GM21423 (cell line): ENCODE data around the gene KCNIP2.

Source experiments
- ATAC-seq: cut with Tn5 transposase; IDR thresholded peaks from one replicate; pipeline ENCODE4 v1.9.1; 2021; ENCODE audit warnings: mild to moderate bottlenecking, moderate library complexity; ENCODE audit not compliant: unreplicated experiment

Gene KCNIP2

GRCh38 chr10:101843032-101844021 is at the start of gene KCNIP2:
TSS of gene KCNIP2 (minus strand) at chr10:101843800. CDS start at chr10:101843568, 232 bp downstream.
- ATAC-seq: no peak

GRCh38 chr10:101892782-101893391 is 49.3 kb upstream of the KCNIP2 start:
- ATAC-seq: no peak

GRCh38 chr10:101889256-101890210 is 45.9 kb upstream of the KCNIP2 start:
- no peak for ATAC-seq

DNA sequence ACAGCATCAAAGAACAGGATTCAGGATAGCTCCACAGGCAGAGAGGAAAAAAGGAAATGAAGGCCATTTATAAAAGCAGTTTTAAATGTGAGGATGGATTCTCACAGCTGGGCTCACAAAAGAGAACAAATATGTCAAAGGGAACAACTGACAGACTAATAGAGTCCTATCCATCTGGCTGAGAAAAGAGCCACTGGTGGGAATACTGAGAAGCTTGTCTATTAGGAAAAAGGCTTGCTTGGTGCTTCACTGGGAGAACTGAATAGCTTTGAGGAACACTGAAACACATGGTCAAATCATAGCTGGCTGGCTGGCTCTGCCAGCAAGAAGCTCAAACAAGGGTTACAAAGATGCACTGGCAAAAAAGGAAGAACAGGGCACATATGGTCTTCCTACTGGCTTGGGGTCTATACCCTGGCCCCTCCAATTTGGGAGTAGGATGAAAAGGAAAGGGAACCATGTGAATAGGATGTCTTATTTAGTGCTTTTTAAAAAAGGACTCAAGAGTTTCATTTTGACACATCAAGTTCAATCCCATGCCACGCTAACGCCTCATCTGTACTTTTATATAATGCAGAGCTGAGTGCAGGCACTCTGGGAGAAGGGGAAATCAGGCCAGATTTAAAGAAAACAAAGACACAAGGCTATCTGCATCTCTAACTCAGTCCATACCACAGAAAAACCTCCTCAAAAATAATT is 44.8 kb upstream of the KCNIP2 start:
- no peak for ATAC-seq

- ATAC-seq: no peak
Measured at GRCh38 chr10:101887775-101888174, 44.2 kb upstream of the KCNIP2 start.

- ATAC-seq: no peak
Measured at GRCh38 chr10:101886521-101887312, 43.1 kb upstream of the KCNIP2 start.

DNA sequence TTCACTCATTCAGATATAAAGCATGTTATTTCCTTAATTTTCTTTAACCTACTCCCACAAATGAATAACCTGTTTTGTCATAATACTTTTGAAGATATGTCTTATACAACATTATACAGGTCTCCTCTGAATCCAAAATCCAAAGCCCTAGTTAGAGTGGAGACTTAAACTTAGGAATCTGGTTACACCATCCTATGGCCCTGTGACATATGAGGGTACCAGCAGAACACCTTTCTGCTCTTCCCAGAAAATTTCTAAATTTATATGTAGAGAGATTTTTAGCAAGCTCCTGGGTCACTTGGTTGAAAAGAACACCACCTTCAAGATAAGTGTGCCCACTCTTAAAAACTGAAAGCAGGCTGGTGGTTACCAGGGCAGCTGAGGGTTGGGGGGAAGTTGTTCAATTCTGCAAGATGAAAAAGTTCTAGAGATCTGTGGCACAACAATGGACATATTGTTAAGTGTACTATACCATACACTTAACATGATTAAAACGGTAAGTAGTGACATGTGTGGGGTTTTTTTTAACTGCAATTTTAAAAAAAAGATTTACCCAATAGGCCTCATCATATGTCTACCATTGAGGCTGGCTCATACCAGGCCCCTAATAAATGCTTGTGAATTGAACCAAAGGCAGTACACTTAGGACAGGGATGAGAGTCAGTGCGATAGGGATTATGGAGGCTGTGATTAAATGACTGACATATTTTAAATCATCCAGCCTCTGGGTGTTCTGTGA is 37.6 kb upstream of the KCNIP2 start:
- ATAC-seq: no peak

- ATAC-seq: no peak
Measured at GRCh38 chr10:101880232-101880573, 36.6 kb upstream of the KCNIP2 start.

- ATAC-seq: no peak
Measured at GRCh38 chr10:101879456-101880231, 36.0 kb upstream of the KCNIP2 start.

DNA sequence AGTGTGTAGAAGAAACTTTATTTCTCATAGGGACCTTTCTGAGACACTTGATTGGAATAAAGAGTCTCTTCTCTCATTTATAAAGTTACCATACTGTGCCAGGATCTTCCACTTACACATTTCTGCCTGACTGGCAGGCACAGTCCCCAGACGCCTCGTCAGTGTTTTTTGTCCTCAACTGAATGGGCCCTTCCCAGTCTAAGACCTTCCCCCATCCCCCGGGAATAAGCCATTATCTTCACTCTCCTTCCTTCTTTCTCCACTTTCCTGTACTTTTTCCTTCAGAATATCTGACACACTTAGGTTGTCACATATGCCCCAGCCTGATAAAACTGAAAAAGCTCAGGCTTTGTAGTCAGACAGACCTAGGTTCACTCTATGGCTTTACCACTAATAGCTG is 35.3 kb upstream of the KCNIP2 start:
- ATAC-seq: no peak

DNA sequence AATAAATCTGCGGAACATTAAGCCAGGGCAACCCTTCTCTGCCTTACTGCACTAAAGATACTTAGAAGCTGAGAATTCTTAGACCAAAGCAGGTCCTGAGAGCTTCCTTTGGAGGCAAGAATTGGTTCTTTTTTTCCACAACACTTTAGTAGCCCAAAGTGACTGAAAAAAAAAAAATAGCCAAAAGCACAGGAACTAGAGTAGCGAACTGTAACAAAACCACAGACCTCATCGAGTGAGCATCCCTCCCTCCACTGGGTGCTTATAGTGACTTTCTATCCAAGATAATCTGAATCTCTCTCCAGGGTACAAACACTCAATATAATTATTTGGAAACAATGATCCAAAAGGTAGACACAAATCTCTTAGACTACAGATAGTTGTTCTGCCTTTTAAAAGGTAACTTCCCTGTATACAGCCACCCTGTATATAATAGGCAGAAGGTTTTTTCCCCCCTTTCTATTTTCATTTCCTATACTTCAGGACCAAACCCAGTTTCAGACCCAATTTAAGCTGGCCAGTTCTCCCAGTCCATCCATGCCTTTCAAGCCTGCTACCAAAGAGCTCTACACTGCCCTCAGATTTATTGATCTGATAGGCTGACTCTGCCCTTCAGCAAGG is 31.6 kb upstream of the KCNIP2 start:
- ATAC-seq: no peak

DNA sequence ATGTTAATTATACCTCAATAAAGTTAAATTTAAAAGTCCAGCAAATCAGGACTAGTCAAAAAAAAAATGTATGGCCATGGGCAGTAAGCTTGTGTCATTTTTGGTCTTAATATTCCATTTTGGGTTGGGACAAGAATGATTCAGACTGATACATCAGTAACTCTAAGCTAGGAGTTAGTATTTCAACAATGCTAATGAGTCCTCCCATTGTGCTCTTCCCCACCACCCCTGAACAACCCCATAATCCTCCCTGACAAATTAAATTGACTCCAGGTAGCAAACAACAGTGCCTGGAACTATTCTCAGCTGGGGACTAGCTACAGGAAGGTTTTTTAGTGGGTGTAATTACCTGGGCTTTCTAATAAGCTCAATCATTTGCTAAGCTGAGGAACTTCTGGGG is 30.7 kb upstream of the KCNIP2 start:
- no peak for ATAC-seq

DNA sequence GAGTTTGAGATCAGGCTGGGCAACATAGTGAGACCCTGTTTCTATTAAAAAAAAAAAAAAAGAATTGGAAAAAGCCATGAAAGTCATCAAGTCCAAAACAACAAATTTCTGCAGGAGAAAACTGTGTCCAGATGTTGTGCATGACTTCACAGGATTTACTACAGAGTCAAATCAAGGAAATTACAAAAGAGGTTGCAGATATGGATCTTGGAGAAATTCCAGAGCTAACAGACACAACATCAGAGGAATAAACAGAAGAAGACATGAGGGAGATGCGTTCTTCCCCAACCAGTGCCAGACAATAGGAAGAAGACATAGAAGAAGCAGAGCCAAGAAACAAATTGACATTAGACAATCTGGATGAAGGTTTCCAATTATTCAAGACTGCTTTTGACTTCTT is 24.3 kb upstream of the KCNIP2 start:
- no peak for ATAC-seq

GRCh38 chr10:101859530-101859929 is 15.9 kb upstream of the KCNIP2 start:
- ATAC-seq: no peak

DNA sequence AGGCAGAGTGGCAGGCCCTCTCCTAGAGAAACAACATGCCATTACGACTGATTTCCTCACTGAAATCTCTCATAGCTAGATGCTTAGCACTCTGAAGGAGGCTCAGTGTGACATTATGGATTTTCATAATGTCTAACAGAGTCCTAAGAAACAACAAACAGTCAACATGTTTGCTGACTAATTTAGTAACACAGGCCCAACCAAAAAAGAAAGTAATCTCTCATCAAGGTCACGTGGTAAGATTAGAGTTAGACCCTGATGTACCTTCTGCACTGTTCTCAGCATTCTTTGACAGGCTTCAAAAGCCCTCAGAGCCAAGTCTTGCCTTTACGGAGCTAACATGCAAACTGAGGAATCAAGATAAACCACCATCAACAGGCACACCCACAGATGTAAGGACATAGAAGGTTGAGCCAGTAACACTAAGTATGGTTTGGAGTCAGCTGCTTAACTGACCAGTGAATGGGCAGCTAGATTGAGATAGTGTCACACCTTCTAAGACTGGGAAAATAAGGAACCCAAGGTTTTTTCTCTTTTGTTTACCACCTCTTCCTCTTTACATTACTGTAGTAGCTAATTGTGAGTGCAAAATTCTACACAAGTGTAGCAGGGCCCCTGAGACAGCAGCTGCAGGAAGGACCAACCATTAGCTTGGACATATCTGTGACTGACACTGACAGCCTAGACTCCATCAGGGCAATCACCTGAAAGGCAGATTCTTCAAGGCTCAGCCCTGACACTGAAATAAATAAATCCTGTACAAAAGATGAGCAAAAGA is 15.3 kb upstream of the KCNIP2 start:
- peak; percentile 58 for ATAC-seq

DNA sequence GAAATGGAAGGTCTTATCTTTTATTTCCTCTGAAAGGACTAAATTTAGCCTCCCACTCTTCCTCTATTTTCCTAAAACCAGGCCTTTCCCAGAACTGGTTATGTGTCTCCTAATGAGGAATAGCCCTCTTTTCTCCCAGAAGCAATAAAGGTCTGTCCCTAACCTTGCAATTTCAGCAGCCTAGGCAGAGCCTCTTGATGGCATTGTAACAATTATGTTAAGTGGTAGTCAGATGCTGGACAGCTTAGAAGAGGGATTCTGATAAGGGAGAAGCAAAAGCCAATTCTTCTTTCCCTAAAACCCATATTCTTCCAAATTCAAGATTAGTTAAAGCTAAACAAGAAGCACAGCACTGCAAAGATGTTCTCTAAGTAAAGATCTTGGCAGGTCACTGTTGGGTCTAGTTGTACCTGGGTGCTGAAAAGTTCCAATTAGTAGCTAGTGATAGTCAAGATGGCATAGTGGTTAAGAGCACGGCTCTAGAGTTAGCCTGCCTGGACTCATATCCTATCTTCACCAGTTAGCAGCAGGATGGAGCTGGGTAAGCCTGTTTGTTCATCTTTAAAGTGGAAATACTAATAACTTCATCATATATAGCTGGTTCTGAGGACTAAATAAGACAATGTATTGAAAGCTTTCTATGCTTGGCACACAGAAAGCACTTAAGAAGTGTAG is 14.3 kb upstream of the KCNIP2 start:
- no peak for ATAC-seq

DNA sequence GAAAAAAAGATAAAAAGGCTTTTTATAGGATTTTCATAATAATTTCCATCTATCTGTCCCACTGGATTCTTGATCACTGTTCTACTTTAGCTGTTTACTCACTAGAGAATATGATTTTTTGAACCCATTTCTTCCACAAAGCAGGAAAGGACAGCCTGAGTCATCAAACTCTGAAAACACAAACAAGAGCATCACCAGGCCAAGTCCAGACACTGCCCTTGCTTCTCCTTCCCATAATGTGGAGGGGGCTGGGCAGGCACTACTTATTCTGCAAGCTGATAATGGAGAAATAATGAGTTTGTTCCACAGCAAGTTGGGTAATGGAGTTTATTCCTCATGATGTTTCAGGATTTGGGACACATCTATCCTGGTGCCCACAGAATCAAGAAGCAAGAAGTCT is 13.0 kb upstream of the KCNIP2 start:
- no peak for ATAC-seq
